GM23338 (cell line): ENCODE data around the gene ACOXL. TPM values are rescaled to one million over a fixed set of nuclear protein-coding genes. Genes with fewer than 3 reads are reported as not detected.

Experiments
- ATAC-seq: fragments of 200-7000 bp; cut with Tn5 transposase; 3 replicates; pipeline ENCODE4 v1.9.1; 2020
- DNase-seq: peaks from one replicate; pipeline ENCODE4 v3.0.0-alpha.2; 2015; ENCODE audit warnings: low spot score
- H2AFZ ChIP-seq: fragments of 200-600 bp; sonication (generic); 2 replicates; pipeline ENCODE4 v1.8.0; 2016; ENCODE audit warnings: antibody characterized with exemption, mild to moderate bottlenecking, moderate library complexity
- H3F3A ChIP-seq: fragments of 200-600 bp; sonication (generic); replicated peaks from 2 replicates; pipeline ENCODE4 v1.8.0; 2017; ENCODE audit warnings: antibody characterized with exemption, mixed run types, low read depth
- H3K27ac ChIP-seq: fragments of 200-600 bp; sonication (generic); 2 replicates; pipeline ENCODE4 v1.6.1; 2016; ENCODE audit warnings: low read depth
- H3K27me3 ChIP-seq: fragments of 200-600 bp; sonication (generic); 2 replicates; pipeline ENCODE4 v1.8.0; 2016; ENCODE audit warnings: mild to moderate bottlenecking, mixed run types, moderate library complexity; ENCODE audit not compliant: insufficient read depth
- H3K36me3 ChIP-seq: fragments of 200-600 bp; sonication (generic); 2 replicates; pipeline ENCODE4 v1.8.0; 2016; ENCODE audit warnings: mild to moderate bottlenecking; ENCODE audit not compliant: insufficient read depth
- H3K4me1 ChIP-seq: fragments of 200-600 bp; sonication (generic); 2 replicates; pipeline ENCODE4 v1.8.0; 2016; ENCODE audit warnings: mild to moderate bottlenecking, moderate library complexity; ENCODE audit not compliant: insufficient read depth
- H3K4me2 ChIP-seq: fragments of 200-600 bp; sonication (generic); 2 replicates; pipeline ENCODE4 v1.7.1; 2017; ENCODE audit warnings: mixed run types
- H3K4me3 ChIP-seq: fragments of 200-600 bp; sonication (generic); 2 replicates; pipeline ENCODE4 v1.6.1; 2016; ENCODE audit warnings: mixed run types
- H3K79me2 ChIP-seq: fragments of 200-600 bp; sonication (generic); replicated peaks from 2 replicates; pipeline ENCODE4 v1.8.0; 2017; ENCODE audit warnings: mild to moderate bottlenecking; ENCODE audit not compliant: insufficient read depth
- H3K9me2 ChIP-seq: fragments of 200-600 bp; sonication (generic); 2 replicates; pipeline ENCODE4 v1.8.0; 2017; ENCODE audit not compliant: insufficient read depth
- H4K20me1 ChIP-seq: fragments of 200-600 bp; sonication (generic); replicated peaks from 2 replicates; pipeline ENCODE4 v1.8.0; 2017; ENCODE audit warnings: mild to moderate bottlenecking; ENCODE audit not compliant: insufficient read depth
- H3K27ac Mint-ChIP-seq: 2 replicates; pipeline ENCODE4 v1.8.0; 2020; ENCODE audit warnings: inconsistent platforms, mild to moderate bottlenecking, moderate library complexity, mixed read lengths
- H3K27me3 Mint-ChIP-seq: 3 replicates; pipeline ENCODE4 v1.8.0; 2022; ENCODE audit warnings: low read depth, mild to moderate bottlenecking, moderate library complexity, mixed read lengths, inconsistent platforms; ENCODE audit not compliant: insufficient read depth, poor library complexity
- H3K36me3 Mint-ChIP-seq: 3 replicates; pipeline ENCODE4 v1.8.0; 2021; ENCODE audit warnings: low read depth, mild to moderate bottlenecking, inconsistent platforms, moderate library complexity, mixed read lengths
- H3K4me1 Mint-ChIP-seq: 3 replicates; pipeline ENCODE4 v1.8.0; 2020; ENCODE audit warnings: mild to moderate bottlenecking, inconsistent platforms, mixed read lengths
- H3K4me3 Mint-ChIP-seq: 3 replicates; pipeline ENCODE4 v1.8.0; 2021; ENCODE audit warnings: moderate library complexity, mild to moderate bottlenecking, inconsistent platforms, mixed read lengths
- H3K9me3 Mint-ChIP-seq: 3 replicates; pipeline ENCODE4 v1.8.0; 2020; ENCODE audit warnings: moderate library complexity, mild to moderate bottlenecking, inconsistent platforms, mixed read lengths
- EZH2 ChIP-seq: fragments of 200-600 bp; sonication (generic); IDR thresholded peaks from one replicate; pipeline ENCODE4 v1.8.0; 2017; ENCODE audit warnings: antibody characterized with exemption, mild to moderate bottlenecking, low read depth; ENCODE audit not compliant: unreplicated experiment
- EZH2phosphoT487 ChIP-seq: fragments of 200-600 bp; sonication (generic); IDR thresholded peaks from one replicate; pipeline ENCODE4 v1.8.1; 2018; ENCODE audit warnings: antibody characterized with exemption; ENCODE audit not compliant: unreplicated experiment
- JUNB ChIP-seq: IDR thresholded peaks from one replicate; pipeline ENCODE4 v1.6.1; 2016; ENCODE audit warnings: antibody characterized with exemption; ENCODE audit not compliant: unreplicated experiment
- NANOG ChIP-seq: IDR thresholded peaks from 2 replicates; pipeline ENCODE4 v1.6.1; 2016; ENCODE audit warnings: antibody characterized with exemption, borderline replicate concordance
- POLR2AphosphoS5 ChIP-seq: IDR thresholded peaks from 2 replicates; pipeline ENCODE4 v1.6.1; 2016; ENCODE audit warnings: antibody characterized with exemption, low read depth
- STAT1 ChIP-seq: IDR thresholded peaks from one replicate; pipeline ENCODE4 v1.6.1; 2016; ENCODE audit warnings: antibody characterized with exemption; ENCODE audit not compliant: unreplicated experiment
- ZNF114 ChIP-seq: fragments of 250-450 bp; sonication (Bioruptor Pico); IDR thresholded peaks from 2 replicates; pipeline ENCODE4 v1.5.0; 2020; ENCODE audit warnings: mild to moderate bottlenecking, moderate library complexity
- ZNF331 ChIP-seq: fragments of 250-450 bp; sonication (Bioruptor Pico); IDR thresholded peaks from 2 replicates; pipeline ENCODE4 v1.5.0; 2020; ENCODE audit warnings: low read depth, mild to moderate bottlenecking, moderate library complexity
- polyA plus RNA-seq: library from polyadenylated mRNA; unstranded; fragments of >200 nt; fragmentation: Nextera tagmentation; extraction: Ambion mirVana; gene quantifications from 2 replicates; pipeline ENCODE4 v1.2.1, GENCODE V29; 2016
- total RNA-seq: library from RNA; depleted of rRNA; stranded (reverse); fragments of >200 nt; shearing (Covaris generic); gene quantifications from 2 replicates; pipeline ENCODE4 v1.2.3, GENCODE V29; 2014
- TF ChIP-seq, protein P1 (sequence below): IDR thresholded peaks from 2 replicates; pipeline ENCODE4 v1.6.1; 2016; ENCODE audit warnings: antibody characterized with exemption
- TF ChIP-seq, protein P2 (sequence below): IDR thresholded peaks from one replicate; pipeline ENCODE4 v1.6.1; 2018; ENCODE audit warnings: antibody characterized with exemption; ENCODE audit not compliant: unreplicated experiment
- TF ChIP-seq, protein P3 (sequence below), 2 experiments: fragments of 200-600 bp in 1 of 2; sonication (generic) in 1 of 2; conservative IDR thresholded peaks; 2 replicates each; pipeline versions ENCODE4 v1.5.1 to v1.6.1; 2016 to 2017; ENCODE audit warnings: antibody characterized with exemption in 2 of 2, low read depth in 2 of 2, mild to moderate bottlenecking in 2 of 2, moderate library complexity in 1 of 2

Gene ACOXL
- total and polyA plus RNA-seq, 2 experiments from 2014 or later = 9.0 to 14.7 TPM

DNA sequence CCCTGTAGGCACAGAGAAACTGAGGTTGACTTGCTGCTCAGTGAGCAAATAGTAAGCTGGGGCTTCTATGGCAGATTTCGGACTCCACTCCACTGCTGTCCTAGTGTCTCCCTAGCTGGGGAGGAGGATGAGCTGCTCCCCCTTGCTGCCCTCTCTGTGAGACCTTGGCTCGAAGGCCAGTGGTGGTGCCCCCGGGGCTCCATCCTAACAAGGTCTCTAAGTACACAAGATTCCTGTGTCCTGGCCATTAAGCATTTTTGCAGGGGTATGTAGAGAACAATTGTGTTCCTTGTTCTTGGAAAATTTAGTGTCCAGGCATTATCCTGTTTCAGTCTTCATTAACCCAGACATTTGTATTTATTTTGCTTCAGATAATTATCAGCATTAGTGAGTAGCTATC lies 367.0 kb downstream of the ACOXL start (continued):
- no peak for TF ChIP-seq JUNB
- TF ChIP-seq, protein P1, sequence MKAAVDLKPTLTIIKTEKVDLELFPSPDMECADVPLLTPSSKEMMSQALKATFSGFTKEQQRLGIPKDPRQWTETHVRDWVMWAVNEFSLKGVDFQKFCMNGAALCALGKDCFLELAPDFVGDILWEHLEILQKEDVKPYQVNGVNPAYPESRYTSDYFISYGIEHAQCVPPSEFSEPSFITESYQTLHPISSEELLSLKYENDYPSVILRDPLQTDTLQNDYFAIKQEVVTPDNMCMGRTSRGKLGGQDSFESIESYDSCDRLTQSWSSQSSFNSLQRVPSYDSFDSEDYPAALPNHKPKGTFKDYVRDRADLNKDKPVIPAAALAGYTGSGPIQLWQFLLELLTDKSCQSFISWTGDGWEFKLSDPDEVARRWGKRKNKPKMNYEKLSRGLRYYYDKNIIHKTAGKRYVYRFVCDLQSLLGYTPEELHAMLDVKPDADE = no peak
- TF ChIP-seq NANOG = no peak
- TF ChIP-seq, protein P2, sequence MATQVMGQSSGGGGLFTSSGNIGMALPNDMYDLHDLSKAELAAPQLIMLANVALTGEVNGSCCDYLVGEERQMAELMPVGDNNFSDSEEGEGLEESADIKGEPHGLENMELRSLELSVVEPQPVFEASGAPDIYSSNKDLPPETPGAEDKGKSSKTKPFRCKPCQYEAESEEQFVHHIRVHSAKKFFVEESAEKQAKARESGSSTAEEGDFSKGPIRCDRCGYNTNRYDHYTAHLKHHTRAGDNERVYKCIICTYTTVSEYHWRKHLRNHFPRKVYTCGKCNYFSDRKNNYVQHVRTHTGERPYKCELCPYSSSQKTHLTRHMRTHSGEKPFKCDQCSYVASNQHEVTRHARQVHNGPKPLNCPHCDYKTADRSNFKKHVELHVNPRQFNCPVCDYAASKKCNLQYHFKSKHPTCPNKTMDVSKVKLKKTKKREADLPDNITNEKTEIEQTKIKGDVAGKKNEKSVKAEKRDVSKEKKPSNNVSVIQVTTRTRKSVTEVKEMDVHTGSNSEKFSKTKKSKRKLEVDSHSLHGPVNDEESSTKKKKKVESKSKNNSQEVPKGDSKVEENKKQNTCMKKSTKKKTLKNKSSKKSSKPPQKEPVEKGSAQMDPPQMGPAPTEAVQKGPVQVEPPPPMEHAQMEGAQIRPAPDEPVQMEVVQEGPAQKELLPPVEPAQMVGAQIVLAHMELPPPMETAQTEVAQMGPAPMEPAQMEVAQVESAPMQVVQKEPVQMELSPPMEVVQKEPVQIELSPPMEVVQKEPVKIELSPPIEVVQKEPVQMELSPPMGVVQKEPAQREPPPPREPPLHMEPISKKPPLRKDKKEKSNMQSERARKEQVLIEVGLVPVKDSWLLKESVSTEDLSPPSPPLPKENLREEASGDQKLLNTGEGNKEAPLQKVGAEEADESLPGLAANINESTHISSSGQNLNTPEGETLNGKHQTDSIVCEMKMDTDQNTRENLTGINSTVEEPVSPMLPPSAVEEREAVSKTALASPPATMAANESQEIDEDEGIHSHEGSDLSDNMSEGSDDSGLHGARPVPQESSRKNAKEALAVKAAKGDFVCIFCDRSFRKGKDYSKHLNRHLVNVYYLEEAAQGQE = no peak
- no peak for TF ChIP-seq POLR2AphosphoS5
- no peak for TF ChIP-seq STAT1
- no peak for TF ChIP-seq ZNF331 (CRISPR knock-in tag)
- TF ChIP-seq EZH2 = no peak
- no peak for TF ChIP-seq EZH2phosphoT487

DNA sequence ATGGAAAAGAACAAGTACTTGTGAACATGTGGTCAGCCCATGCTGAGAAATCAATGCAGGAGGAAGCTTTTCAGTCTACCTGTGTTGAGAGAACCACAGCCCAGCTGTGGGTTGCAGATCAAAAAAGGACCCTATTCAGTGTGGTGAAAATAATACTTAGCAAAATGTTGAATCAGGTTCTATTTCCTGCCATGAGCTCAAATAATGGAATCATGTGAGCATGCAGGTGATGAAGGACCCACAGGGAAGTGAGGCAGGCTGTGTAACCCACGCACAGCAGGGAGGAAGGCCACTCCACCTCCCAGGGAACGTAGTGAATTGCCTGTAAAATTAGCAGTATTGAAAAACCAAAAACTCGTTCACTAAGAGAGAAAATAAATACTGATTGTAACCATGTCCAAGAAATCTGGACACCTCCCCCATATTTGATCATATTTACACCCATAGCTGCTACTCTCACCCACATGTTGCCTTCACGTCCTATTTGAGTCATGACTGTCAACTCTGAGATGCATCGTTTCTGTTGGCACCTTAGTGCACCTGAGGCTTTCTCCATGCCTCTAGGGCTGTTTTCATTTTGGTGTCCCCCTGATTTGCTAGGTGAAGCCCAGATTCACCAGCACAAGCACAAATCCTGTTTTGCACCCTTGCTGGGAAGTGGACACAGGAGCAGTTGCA lies 367.9 kb downstream of the ACOXL start:
- Mint-ChIP-seq H3K27me3 (no peaks in the 10 kb centered on the region), H3K27ac (no peak overlapping the region), H3K4me1 (peaks cover 12% of the 10 kb centered on the region), H3K4me3 (no peak overlapping the region), H3K36me3 (no peaks in the 10 kb centered on the region), H3K9me3 (no peaks in the 10 kb centered on the region)
- Histone ChIP-seq H2AFZ (no peak overlapping the region), H3K4me1 (no peaks in the 10 kb centered on the region), H3F3A (no peaks in the 10 kb centered on the region), H3K79me2 (no peaks in the 10 kb centered on the region), H3K36me3 (no peaks in the 10 kb centered on the region), H3K4me3 (no peak overlapping the region), H3K27me3 (no peaks in the 10 kb centered on the region), H3K9me2 (no peaks in the 10 kb centered on the region; the same call in 1 of the 2 replicates), H3K4me2 (no peak overlapping the region), H4K20me1 (no peaks in the 10 kb centered on the region), H3K27ac (no peak overlapping the region)
- DNase-seq = no peak
- ATAC-seq = no peak
- TF ChIP-seq, protein P2 = no peak
- no peak for TF ChIP-seq ZNF114 (CRISPR knock-in tag)
- no peak for TF ChIP-seq EZH2phosphoT487
- TF ChIP-seq, protein P3, sequence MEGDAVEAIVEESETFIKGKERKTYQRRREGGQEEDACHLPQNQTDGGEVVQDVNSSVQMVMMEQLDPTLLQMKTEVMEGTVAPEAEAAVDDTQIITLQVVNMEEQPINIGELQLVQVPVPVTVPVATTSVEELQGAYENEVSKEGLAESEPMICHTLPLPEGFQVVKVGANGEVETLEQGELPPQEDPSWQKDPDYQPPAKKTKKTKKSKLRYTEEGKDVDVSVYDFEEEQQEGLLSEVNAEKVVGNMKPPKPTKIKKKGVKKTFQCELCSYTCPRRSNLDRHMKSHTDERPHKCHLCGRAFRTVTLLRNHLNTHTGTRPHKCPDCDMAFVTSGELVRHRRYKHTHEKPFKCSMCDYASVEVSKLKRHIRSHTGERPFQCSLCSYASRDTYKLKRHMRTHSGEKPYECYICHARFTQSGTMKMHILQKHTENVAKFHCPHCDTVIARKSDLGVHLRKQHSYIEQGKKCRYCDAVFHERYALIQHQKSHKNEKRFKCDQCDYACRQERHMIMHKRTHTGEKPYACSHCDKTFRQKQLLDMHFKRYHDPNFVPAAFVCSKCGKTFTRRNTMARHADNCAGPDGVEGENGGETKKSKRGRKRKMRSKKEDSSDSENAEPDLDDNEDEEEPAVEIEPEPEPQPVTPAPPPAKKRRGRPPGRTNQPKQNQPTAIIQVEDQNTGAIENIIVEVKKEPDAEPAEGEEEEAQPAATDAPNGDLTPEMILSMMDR (conservative IDR thresholded peaks at IDR 0.05; ENCODE audit: low read depth in 2 of 2) = no peak
- TF ChIP-seq EZH2 = no peak
- no peak for TF ChIP-seq POLR2AphosphoS5
- no peak for TF ChIP-seq STAT1
